GM19452 (cell line): ENCODE measurements around the gene SLC4A8.

Experiments used
- ATAC-seq: cut with Tn5 transposase; IDR thresholded peaks from one replicate; pipeline ENCODE4 v1.9.1; 2021; ENCODE audit not compliant: unreplicated experiment

Gene SLC4A8

GRCh38 chr12:51521554-51522276, 97.1 kb downstream of the SLC4A8 start:
- no peak for ATAC-seq

DNA sequence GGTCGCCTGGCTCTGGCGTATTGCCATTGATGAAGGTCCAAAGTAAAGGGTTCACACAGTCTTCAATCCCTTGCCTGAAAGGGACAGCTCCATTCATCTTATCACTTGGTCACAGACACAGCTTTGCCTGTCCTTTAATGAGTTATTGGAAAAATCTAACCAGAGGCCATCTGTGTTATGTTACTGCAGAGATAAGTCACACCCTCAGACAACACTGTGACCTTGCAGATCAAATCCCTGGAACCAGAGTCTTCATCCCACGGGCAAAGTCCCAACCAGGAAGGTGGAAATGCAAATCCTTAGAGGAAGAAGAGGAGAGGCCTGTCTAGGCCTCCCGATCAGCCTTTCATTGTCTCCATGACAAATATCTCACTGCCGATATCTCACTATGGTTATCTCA, 98.1 kb downstream of the SLC4A8 start:
- no peak for ATAC-seq

DNA sequence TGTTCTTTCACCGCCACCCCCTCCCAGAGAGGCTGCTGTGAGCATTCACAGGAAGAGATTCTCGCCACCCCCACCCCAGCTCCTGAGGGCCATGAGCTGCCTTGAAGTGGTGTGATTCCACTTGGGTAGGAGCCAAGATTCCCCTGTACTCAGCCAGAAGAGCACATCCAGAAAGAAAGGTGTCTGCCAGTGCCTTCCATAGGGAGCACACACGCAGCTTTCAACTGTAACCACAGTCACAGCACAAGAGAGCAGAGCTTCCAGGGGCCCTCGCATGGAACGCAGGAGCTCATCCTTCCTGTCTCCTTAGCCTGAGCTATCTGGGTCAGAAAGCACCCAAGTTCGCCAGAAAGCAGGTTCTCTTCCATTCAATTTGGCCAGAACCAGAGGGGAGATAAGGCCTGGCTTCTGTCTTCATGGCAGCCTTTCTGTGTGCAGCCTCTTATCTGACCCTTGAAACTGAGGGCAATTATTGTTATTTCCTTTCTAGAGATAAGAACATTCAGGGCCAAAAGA, 99.8 kb downstream of the SLC4A8 start:
- ATAC-seq, result no peak

- no peak for ATAC-seq
These were observed 100.9 kb downstream of the SLC4A8 start for GRCh38 chr12:51525518-51525917.

DNA sequence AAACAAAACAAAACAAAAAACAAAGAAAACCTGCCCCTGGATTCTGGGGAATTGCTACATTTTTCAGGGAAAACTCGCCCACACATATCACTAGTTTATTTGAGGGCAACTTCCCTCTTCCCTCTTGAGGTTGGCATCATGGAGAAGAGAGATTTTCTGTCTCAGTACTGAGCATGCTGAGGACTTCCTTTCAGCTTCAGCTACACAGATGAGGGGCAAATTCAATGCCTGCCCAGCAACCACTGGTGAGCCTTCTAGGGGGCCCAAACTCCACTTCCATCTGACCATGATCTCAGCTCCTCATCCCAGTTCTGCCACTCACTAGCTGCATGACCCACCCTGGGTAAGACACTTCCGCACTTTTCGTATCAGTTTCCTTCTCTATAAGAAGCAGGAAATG, 103.3 kb downstream of the SLC4A8 start:
- no peak for ATAC-seq

- ATAC-seq, result no peak
These were observed 104.4 kb downstream of the SLC4A8 start for GRCh38 chr12:51528852-51529650.

DNA sequence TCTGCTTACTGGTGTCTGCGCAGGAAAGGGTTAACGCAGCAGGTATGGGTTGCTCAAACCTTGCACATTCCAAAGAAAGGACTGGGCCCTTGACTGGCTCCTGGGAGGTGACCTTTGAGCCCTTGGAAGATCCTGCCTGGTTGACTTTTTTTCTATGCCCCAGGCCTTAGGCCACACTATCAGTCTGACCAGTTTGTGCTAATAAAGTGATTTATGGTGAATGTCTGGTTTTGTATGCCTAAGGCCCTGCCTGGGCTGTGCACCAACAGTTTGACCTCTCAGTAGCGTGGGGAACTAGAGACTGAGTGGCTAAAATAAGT, 105.0 kb downstream of the SLC4A8 start:
- no peak for ATAC-seq

DNA sequence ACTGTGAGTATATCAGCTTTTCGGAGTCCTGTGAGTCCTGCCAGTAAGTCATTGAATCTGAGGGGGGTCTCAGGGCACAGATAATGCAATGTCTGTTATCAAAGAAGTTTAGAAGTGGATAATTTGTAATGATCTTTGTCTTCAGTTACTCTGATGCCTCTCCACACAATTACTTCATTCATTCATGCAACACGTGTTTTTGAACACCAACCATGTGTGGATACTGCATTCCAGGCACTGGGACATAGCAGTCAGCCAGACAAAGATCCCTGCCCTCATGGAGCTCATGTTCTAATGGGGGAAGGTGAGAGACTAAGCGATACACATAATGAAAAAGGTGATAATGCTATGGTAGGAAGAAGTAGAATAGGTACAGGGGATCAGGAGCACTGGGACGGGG, 105.6 kb downstream of the SLC4A8 start:
- ATAC-seq, result no peak

DNA sequence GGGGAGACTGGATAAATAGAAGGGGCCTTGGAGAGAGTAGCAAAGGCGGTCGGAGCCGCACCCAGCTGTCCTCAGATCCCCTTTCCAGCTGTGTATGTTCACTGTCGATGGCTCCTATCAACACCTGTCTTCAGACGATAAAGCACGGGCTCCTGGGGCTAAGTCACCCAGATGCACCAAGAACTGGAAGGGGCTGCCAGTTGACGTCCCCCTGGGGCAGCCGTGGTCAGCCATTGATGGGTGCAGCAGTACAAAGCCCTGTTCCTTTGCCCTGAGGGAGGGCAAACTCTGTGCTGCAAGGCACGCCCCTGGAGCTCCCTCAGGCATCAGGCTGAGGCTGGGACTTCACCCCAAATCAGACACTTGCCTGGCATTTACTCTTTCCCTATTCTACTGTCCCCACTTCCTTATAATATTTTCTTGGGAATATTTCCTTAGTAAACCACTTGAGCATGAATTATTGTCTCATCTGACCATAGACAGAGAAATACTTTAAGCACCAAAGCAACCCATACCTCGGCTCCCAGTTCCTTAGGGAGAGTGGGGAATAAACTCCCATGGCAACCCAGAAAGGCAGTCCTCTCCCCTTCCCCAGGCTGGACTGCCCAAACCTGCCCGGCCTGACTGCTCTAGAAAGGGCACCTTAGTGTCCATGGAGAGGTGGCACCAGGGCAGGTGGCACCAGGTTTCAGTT, 106.8 kb downstream of the SLC4A8 start:
- ATAC-seq, result no peak

GRCh38 chr12:51531978-51532497, 107.4 kb downstream of the SLC4A8 start:
- no peak for ATAC-seq

- ATAC-seq, result no peak
These were observed 109.2 kb downstream of the SLC4A8 start for GRCh38 chr12:51533799-51534198.

- no peak for ATAC-seq
These were observed 109.8 kb downstream of the SLC4A8 start for GRCh38 chr12:51534216-51535074.

- no peak for ATAC-seq
These were observed 111.5 kb downstream of the SLC4A8 start for GRCh38 chr12:51536159-51536558.

DNA sequence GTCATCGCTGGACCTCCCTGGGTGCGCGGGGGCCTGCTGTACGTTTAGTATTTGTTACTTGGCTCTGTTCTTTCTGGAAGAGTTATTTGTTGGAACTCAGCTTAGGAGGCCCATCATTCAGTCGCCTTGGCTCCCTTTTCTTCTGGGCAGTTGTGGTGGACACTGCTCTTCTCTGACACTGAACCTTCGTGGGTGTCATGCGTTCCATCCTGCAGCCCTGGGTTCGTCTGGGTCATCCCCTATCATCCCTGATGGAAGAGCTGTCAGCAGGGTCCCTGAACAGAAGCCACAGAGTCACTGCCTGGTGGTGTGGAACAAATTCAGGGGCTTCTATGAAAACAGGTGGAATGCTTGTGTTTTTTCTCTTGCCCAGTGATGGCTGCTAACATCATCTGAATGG, 113.5 kb downstream of the SLC4A8 start:
- no peak for ATAC-seq

DNA sequence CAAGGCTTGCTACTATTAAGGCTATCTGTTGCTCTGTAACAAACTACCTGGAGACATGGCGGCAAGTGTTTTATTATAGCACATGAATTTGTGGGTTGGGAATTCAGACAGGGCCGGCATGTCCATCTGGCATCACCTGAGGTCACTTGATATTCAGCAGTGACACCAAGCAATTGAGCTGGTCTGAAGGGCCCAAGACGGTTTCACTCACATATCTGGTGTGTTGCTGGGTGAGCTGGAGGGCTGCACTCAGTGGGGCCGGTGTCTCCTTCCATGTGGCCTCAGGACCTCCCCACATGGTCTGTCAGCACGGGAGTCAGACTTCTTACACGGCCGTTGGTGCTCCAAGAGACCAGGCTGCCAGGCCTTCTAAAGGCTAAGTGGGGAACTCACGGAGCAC, 114.0 kb downstream of the SLC4A8 start:
- no peak for ATAC-seq

DNA sequence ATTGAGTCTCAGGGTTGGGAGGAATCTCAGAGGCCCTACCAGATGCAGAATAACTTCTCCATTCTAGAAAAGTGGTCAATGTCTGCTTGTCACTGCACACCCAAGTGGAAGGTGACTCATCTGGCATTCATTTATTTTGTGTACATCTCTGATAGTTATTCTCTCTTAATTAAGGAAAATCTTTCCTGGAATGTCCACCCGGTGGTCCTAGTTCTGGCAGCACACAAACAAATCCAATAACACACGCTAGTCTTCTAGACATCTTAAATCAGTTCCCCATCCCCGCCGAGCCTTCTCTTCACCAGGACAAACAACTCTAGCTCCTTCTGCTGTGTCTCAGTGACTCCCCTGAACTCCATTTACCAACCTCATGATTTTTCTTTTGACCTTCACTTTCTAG, 116.4 kb downstream of the SLC4A8 start:
- ATAC-seq, result no peak

DNA sequence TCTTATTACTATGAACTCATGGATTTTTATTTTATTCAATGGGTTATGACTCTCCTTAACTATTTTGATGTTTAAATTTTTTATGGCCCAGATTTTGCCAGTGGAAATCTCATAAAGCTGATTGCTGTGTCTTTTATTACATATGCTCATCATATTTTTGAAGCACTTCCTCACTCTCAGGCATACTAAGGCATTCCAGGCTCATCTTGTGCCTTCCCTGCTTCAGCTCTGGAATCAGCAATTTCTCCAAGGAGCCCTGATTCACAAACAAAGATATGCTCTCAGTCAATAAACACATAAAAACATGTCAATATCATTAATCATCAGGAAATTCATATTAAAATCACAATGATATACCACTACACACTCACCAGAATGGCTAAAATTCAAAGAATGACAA, 121.5 kb downstream of the SLC4A8 start:
- ATAC-seq, result no peak

GRCh38 chr12:51547606-51548005, 123.0 kb downstream of the SLC4A8 start:
- no peak for ATAC-seq

DNA sequence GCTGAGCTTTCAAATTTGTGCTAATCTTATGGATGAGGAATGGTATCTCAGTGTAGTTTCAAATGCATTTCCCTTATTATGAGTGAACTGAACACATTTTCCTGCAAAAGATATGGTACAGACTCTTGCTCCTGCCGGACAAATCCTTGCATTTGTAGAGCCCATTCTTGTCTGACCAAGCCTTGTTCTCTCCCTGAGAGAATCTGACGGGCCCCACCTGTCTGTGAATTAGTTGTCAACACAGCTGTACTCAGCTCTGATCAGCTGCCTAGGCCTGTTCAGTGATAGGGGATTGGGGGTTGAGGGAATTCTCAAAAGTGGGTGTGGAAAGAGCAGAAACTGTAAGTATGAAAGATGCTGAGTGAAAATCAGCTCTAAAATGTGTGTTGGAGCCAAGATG, 123.6 kb downstream of the SLC4A8 start:
- no peak for ATAC-seq

DNA sequence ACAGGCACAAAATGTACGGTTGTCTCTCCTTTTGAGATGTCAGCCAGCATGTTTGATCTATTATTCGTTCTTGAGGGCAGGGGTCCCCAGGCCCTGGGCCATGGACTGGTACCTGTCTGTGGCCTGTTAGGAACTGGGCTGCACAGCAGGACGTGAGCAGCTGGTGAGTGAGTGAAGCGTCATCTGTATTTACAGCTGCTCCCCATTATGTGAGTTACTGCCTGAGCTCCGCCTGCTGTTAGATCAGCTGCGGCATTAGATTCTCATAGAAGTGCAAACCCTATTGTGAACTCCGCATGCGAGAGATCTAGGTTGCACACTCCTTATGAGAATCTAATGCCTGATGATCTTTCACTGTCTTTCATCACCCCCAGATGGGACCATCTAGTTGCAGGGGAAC, 125.0 kb downstream of the SLC4A8 start:
- no peak for ATAC-seq
